ENCODE data around the gene GRIP2. TPM values are rescaled to one million over a fixed set of nuclear protein-coding genes. Genes with fewer than 3 reads are reported as not detected.

Gene GRIP2
- total RNA-seq, 2 donors from 2014 or later = 0.49 to 1.7 TPM

- ATAC-seq (no peak), DNase-seq (no peak)
- intact Hi-C loops (cut with DNase I, micrococcal nuclease) = no loop called here
Measured at GRCh38 chr3:14480207-14481017, 59.7 kb downstream of the GRIP2 start.

- no peak for DNase-seq
- no peak for ATAC-seq
- intact Hi-C loops (cut with DNase I, micrococcal nuclease) = no loop called here
Measured at GRCh38 chr3:14479591-14479990, 60.6 kb downstream of the GRIP2 start.

- ATAC-seq = no peak
Measured at GRCh38 chr3:14478956-14479550, 61.1 kb downstream of the GRIP2 start.

GRCh38 chr3:14477311-14477935 lies 62.7 kb downstream of the GRIP2 start:
- intact Hi-C loops (cut with DNase I, micrococcal nuclease) = no loop called here
- no peak for ATAC-seq
- DNase-seq = no peak

More at GRCh38 chr3:14478956-14479550, 61.1 kb downstream of the GRIP2 start:
- DNase-seq = no peak
- intact Hi-C loops (cut with DNase I, micrococcal nuclease) = no loop called here

DNA sequence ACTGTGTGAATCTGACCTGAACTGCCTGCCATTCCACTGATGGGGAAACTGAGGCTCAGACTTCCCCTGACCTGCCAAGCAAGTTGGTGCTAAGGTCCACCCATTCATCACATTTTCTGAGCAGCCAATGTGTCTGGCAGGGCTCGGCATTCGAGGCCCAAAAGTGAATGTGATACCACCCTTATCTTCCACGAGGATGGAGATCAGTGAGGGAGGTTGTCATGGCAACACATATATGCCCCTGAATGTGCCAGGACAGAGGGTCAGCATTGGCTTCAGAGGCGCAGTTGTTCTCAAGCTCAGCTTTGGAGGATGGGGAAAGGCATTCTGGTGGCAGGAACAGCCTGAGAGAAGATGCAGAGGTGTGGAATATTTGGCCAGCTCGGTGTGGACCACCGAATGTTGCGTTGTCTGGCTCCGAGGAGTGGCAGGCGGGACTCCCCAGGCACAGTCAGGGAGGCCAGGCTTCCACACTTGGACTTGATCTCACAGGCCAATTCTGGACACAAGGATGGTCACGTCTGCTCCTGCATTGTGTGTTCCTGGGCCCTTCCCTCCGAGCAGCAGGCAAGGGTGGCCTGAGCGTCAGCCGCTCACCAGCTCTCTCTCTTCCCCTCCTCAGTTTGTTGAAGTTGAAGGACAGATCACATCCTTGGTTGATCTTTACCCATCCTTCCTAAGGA lies 63.4 kb downstream of the GRIP2 start:
- intact Hi-C loops (cut with DNase I, micrococcal nuclease) = no loop called here
- no peak for DNase-seq
- no peak for ATAC-seq

- ATAC-seq (no peak), DNase-seq (no peak)
- intact Hi-C loops (cut with DNase I, micrococcal nuclease) = no loop called here
Measured at GRCh38 chr3:14475621-14476020, 64.5 kb downstream of the GRIP2 start.

DNA sequence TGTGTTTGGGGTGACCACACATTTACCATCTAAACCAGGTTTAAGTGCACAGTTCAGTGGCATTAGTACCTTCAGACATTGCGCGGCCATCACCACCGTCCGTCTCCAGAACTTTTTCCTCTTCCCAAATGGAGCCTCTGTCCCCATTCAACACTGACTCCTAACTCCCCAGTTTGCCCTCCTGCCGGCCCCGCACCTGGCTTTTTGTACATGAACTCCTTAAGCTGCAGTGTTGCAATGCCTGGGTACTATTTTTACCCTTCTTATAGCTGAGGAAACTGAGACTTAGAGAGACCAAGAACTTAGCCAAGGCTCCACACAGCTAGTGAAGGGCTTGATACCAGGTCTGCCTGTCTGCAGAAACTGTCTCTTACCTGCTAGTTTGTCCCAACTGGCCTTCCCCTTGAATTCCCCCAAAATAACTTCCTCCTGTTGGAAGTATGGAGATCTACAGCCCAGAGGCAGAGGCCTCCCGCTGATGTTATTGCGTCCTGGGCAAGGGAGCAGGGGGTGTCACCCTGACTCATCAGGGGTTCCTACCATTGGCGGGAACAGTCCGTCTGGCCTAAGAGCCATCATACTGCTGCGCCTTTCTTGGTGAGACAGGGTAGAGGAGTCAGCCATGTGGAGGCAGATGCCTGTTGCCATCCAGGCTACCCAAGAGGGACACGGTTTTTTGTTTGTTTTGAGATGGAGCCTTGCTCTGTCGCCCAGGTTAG lies 65.6 kb downstream of the GRIP2 start:
- DNase-seq = no peak
- intact Hi-C loops (cut with DNase I, micrococcal nuclease) = loop anchor here in 1 of 2 donors (5.0 kb wide), 1 partner anchor 272 kb away; no protein-coding TSS in a partner anchor
- ATAC-seq = no peak

DNA sequence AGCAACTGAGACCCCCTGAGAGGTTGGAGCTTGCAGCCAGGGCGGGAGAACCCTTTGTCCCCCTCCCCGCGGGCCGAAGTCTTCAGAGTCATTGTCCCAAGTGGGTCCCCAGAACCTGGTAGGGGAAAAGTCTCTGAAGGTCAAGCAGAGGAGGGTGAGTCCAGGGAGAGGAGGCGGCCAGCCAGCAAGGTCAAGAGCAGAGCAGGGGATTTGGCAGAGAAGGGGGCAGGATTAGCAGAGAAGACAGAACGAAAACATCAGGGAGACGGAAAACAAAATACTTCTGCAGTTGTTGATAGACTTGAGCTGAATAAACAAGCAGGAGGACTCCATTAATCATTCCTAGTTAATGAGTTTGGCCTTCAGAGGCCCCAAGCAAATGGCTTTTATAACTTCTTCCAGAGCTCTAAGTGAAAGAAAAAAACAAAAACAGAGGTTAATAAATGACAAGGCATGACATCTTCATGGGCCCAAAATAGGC lies 66.7 kb downstream of the GRIP2 start:
- intact Hi-C loops (cut with DNase I, micrococcal nuclease) = loop anchor here in 1 of 2 donors (5.0 kb wide), 1 partner anchor 271 kb away; no protein-coding TSS in a partner anchor
- ATAC-seq = no peak
- no peak for DNase-seq

- intact Hi-C loops (cut with DNase I, micrococcal nuclease) = loop anchor here in 1 of 2 donors (5.0 kb wide), 1 partner anchor 270 kb away; no protein-coding TSS in a partner anchor
- DNase-seq (no peak), ATAC-seq (no peak)
Measured at GRCh38 chr3:14472471-14473351, 67.4 kb downstream of the GRIP2 start.

DNA sequence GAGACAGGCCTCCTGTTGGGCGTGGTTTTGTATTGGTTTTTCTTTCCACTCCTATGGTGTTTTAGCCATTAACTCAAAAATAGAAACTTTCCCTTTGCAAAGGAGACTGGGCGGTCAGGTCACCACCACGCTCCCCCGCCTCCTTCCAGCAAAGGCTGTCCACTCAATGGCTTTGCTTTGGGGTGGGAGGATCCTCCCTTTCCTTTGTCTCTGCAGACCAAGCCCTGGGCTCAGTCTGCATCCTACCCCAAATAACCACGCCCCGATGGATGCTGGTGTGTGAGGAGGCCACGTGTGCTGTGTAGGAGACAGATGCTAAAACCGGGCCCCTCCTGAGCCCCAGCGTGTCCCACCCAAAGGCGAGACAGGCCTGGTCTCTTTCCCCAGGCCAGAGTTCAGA lies 68.5 kb downstream of the GRIP2 start:
- no peak for DNase-seq
- no peak for ATAC-seq
- intact Hi-C loops (cut with DNase I, micrococcal nuclease) = loop anchor here in 1 of 2 donors (5.0 kb wide), 1 partner anchor 269 kb away; no protein-coding TSS in a partner anchor

GRCh38 chr3:14471016-14471415 lies 69.1 kb downstream of the GRIP2 start:
- DNase-seq (no peak), ATAC-seq (no peak)
- intact Hi-C loops (cut with DNase I, micrococcal nuclease) = loop anchor here in 1 of 2 donors (5.0 kb wide), 1 partner anchor 269 kb away; no protein-coding TSS in a partner anchor

DNA sequence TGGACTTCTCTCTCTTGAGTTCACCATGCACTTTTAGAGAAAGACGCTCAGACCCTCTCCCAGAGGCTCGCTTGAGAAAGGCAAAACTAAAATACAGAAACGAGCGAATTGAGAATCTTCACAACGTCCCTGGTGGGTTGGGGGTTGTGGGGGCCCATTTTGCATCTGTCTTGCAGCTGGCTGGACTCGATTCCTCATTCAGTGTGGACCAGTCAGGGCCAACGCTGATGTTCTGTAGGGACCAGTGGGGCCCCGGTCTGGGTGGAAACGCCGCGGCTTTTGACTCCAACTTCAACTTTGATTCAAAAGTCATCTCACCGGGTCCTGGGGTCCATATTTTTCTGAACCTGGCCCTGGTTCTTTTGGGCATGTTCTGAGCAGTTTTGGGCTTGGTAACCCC lies 69.7 kb downstream of the GRIP2 start:
- DNase-seq (no peak), ATAC-seq (no peak)
- intact Hi-C loops (cut with DNase I, micrococcal nuclease) = loop anchor here in 1 of 2 donors (5.0 kb wide), 1 partner anchor 268 kb away; no protein-coding TSS in a partner anchor

GRCh38 chr3:14468621-14468981 lies 71.5 kb downstream of the GRIP2 start:
- intact Hi-C loops (cut with DNase I, micrococcal nuclease) = loop anchor here (5.0 to 10.0 kb wide), 2 partner anchors 206 to 574 kb away; no protein-coding TSS in a partner anchor
- no peak for ATAC-seq
- no peak for DNase-seq

- ATAC-seq = peak; percentile 69
- no peak for DNase-seq
Measured at GRCh38 chr3:14467814-14468620, 72.1 kb downstream of the GRIP2 start.

DNA sequence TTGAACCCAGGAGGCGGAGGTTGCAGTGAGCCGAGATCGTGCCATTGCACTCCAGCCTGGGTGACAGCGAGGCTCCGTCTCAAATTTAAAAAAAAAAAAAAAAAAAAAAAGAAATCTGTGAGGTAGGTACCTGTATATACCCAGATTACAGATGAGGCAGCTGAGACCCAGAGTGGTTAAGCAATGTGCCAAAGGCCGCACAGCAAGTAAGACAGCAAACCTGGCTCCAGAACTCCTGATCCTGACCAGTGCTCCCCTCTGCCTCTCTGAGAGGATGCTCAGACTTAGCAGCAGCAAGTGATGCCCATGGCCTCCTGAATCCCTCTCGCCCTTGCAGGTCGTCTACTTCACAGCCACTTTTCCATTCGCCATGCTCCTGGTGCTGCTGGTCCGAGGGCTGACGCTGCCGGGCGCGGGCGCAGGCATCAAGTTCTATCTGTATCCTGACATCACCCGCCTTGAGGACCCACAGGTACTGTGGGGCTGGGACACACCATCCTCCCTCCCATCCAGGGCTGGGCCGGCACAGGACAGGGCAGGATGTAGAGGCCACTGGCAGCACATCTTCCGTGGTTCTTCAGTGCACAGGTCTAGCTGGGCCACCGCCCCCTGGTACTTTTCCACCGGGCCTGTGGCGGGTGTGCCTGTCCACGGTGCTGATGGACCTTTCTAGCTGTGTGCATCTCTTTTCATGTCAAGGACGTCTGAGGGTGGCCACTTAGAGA lies 73.8 kb downstream of the GRIP2 start:
- intact Hi-C loops (cut with DNase I, micrococcal nuclease) = loop anchor here (5.0 to 10.0 kb wide), 2 partner anchors 204 to 572 kb away; no protein-coding TSS in a partner anchor
- DNase-seq (no peak), ATAC-seq (no peak)

More at GRCh38 chr3:14467814-14468620, 72.1 kb downstream of the GRIP2 start:
- intact Hi-C loops (cut with DNase I, micrococcal nuclease) = loop anchor here (5.0 to 10.0 kb wide), 2 partner anchors 206 to 573 kb away; no protein-coding TSS in a partner anchor

DNA sequence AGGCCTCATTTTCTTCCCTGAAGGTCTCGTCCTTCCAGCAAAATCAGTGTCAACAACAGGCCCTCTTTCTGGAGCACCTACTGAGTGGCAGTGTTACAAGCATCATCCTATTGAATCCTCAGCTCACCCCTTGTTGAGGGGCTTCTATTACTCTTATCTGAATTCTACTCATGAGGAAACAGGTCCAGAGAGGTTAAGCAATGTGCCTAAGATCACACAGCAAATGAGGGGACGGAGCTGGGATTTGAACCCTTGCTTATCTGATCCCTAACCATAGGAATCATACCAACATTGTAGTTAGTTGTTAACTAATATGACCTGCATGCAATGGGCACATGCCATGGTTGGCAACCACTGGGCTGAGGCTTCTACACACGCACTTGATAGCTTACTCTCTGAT lies 74.7 kb downstream of the GRIP2 start:
- no peak for DNase-seq
- no peak for ATAC-seq
- intact Hi-C loops (cut with DNase I, micrococcal nuclease) = loop anchor here (2.0 to 10.0 kb wide), 3 partner anchors 203 to 571 kb away; no protein-coding TSS in a partner anchor
